ENCODE results near the gene CDC6.

GRCh38 chr17:40303708-40304551 is 16.3 kb downstream of the CDC6 start:
- TF ChIP-seq CTCF (IDR thresholded peaks at IDR 0.05), result no peak
- no peak for TF ChIP-seq EZH2phosphoT487 (IDR thresholded peaks at IDR 0.05)
- no peak for TF ChIP-seq EZH2 (IDR thresholded peaks at IDR 0.05)
